Right renal cortex interstitium (tissue), 3 donors: Measurements from ENCODE around the gene RIOK3. TPM values are rescaled to one million over a fixed set of nuclear protein-coding genes. Genes with fewer than 3 reads are reported as not detected.
"Not testable (repeated sequence)": the region's sequence is repeated elsewhere in the genome, so short reads cannot be mapped to it uniquely, and the experiment has no call there.

ENCODE experiments used
- DNase-seq, 3 donors: peaks; one replicate each; pipeline ENCODE4 v3.0.0-alpha.2; 2013; ENCODE audit warnings: low read depth in 3 of 3, low spot score in 2 of 3
- polyA plus RNA-seq, 3 donors: library from polyadenylated mRNA; unstranded; fragments of 120-200 nt; gene quantifications; one replicate each; pipeline ENCODE4 v1.2.1, GENCODE V29; 2013; ENCODE audit not compliant: insufficient read length in 3 of 3

The RIOK3 gene
- polyA plus RNA-seq, result 10 to 100 TPM; 71.9 to 75.9 (median 73.8) TPM

- peak; percentile 86 to 94 (median 92) for DNase-seq
These were observed at the start of gene RIOK3 for GRCh38 chr18:23452728-23453679. TSS of gene RIOK3 (plus strand) at chr18:23453287. CDS start at chr18:23453440, 153 bp downstream.

- no peak for DNase-seq
These were observed 49.8 kb upstream of the RIOK3 start for GRCh38 chr18:23403310-23403709.

GRCh38 chr18:23405636-23406035 is 47.5 kb upstream of the RIOK3 start:
- no peak for DNase-seq

GRCh38 chr18:23406271-23406787 is 46.8 kb upstream of the RIOK3 start:
- no peak for DNase-seq

- DNase-seq, result no peak
These were observed 40.6 kb upstream of the RIOK3 start for GRCh38 chr18:23412351-23412964.

GRCh38 chr18:23415515-23415914 is 37.6 kb upstream of the RIOK3 start:
- DNase-seq, result no peak

- no peak for DNase-seq
These were observed 36.8 kb upstream of the RIOK3 start for GRCh38 chr18:23416298-23416697.

GRCh38 chr18:23421277-23421676 is 31.8 kb upstream of the RIOK3 start:
- no peak for DNase-seq

GRCh38 chr18:23422751-23423418 is 30.2 kb upstream of the RIOK3 start:
- DNase-seq, result no peak

- no peak for DNase-seq
These were observed 28.5 kb upstream of the RIOK3 start for GRCh38 chr18:23424616-23425015.

GRCh38 chr18:23428821-23429220 is 24.3 kb upstream of the RIOK3 start:
- DNase-seq, result no peak

- not testable (repeated sequence) for DNase-seq
These were observed 23.5 kb upstream of the RIOK3 start for GRCh38 chr18:23429538-23429937.

- no peak for DNase-seq
These were observed 19.7 kb upstream of the RIOK3 start for GRCh38 chr18:23433360-23433759.

GRCh38 chr18:23437357-23438045 is 15.6 kb upstream of the RIOK3 start:
- DNase-seq, result peak; percentile 42 to 54 (median 43)

GRCh38 chr18:23438046-23438377 is 15.1 kb upstream of the RIOK3 start:
- DNase-seq, result no peak

GRCh38 chr18:23438608-23439366 is 14.3 kb upstream of the RIOK3 start:
- DNase-seq, result no peak

GRCh38 chr18:23440131-23440530 is 13.0 kb upstream of the RIOK3 start:
- DNase-seq, result no peak

- no peak for DNase-seq
These were observed 10.1 kb upstream of the RIOK3 start for GRCh38 chr18:23442958-23443357.

- DNase-seq, result no peak
These were observed 4.8 kb upstream of the RIOK3 start for GRCh38 chr18:23448291-23448690.

- DNase-seq, result no peak
These were observed 3.1 kb upstream of the RIOK3 start for GRCh38 chr18:23450022-23450421.
